WI38 (cell line): ENCODE data around the gene BTG4.

Experiments
- H3K4me3 ChIP-seq: 2 replicates; pipeline ENCODE4 v1.5.1; 2011; ENCODE audit warnings: low read depth, mild to moderate bottlenecking, control low read depth, low read length
- CTCF ChIP-seq: IDR thresholded peaks from 2 replicates; pipeline ENCODE4 v1.5.1; 2012; ENCODE audit warnings: low read depth, mild to moderate bottlenecking, control low read depth, low read length

BTG4 gene

GRCh38 chr11:111461460-111462235, 50.5 kb downstream of the BTG4 start:
- no peak overlapping the region for H3K4me3 ChIP-seq
- no peak for TF ChIP-seq CTCF

GRCh38 chr11:111460856-111461255, 51.3 kb downstream of the BTG4 start:
- H3K4me3 ChIP-seq, result no peak overlapping the region
- no peak for TF ChIP-seq CTCF

- H3K4me3 ChIP-seq, result no peak overlapping the region
- TF ChIP-seq CTCF, result no peak
These were observed 51.8 kb downstream of the BTG4 start for GRCh38 chr11:111460340-111460739.

- no peak for TF ChIP-seq CTCF
- H3K4me3 ChIP-seq, result no peak overlapping the region
These were observed 52.5 kb downstream of the BTG4 start for GRCh38 chr11:111459506-111460270.

- TF ChIP-seq CTCF, result no peak
- H3K4me3 ChIP-seq, result no peak overlapping the region
These were observed 54.3 kb downstream of the BTG4 start for GRCh38 chr11:111457731-111458368.

- TF ChIP-seq CTCF, result no peak
- H3K4me3 ChIP-seq, result no peak overlapping the region
These were observed 55.1 kb downstream of the BTG4 start for GRCh38 chr11:111456859-111457730.
